22Rv1 (cell line): Measurements from ENCODE around the gene TIMM10B.

Source experiments
- CTCF ChIP-seq: fragments of 450-650 bp; IDR thresholded peaks from 2 replicates; pipeline ENCODE4 v1.5.1; 2017; ENCODE audit warnings: mild to moderate bottlenecking
- ZFX ChIP-seq: fragments of 450-650 bp; IDR thresholded peaks from 2 replicates; pipeline ENCODE4 v1.6.1; 2017; ENCODE audit warnings: antibody characterized with exemption, borderline replicate concordance

- TF ChIP-seq CTCF, result no peak
- TF ChIP-seq ZFX, result no peak
Measured at GRCh38 chr11:6457581-6458320, 23.6 kb upstream of the TIMM10B start.
